Trophoblast cell (in vitro differentiated cells and primary cell): ENCODE measurements around the gene TTLL8.
"Not testable (repeated sequence)": the region's sequence is repeated elsewhere in the genome, so short reads cannot be mapped to it uniquely, and the experiment has no call there.

ENCODE experiments used
- DNase-seq, 2 donors: peaks; one replicate each; pipeline ENCODE4 v3.0.0-alpha.2; 2016
- H2AFZ ChIP-seq: 2 replicates; pipeline ENCODE4 v1.6.1; 2013; ENCODE audit warnings: low read length, moderate library complexity, mild to moderate bottlenecking; ENCODE audit not compliant: insufficient read depth, poor library complexity
- H2AK5ac ChIP-seq: 2 replicates; pipeline ENCODE4 v1.6.1; 2013; ENCODE audit warnings: mild to moderate bottlenecking, low read length
- H2BK120ac ChIP-seq: 2 replicates; pipeline ENCODE4 v1.6.1; 2013; ENCODE audit warnings: low read length, mild to moderate bottlenecking, moderate library complexity; ENCODE audit not compliant: insufficient read depth, poor library complexity
- H2BK12ac ChIP-seq: 2 replicates; pipeline ENCODE4 v1.6.1; 2013; ENCODE audit warnings: mild to moderate bottlenecking, low read length, moderate library complexity
- H2BK5ac ChIP-seq: 2 replicates; pipeline ENCODE4 v1.6.1; 2013; ENCODE audit warnings: low read length, low read depth, moderate library complexity, mild to moderate bottlenecking; ENCODE audit not compliant: poor library complexity
- H3K14ac ChIP-seq: 2 replicates; pipeline ENCODE4 v1.6.1; 2013; ENCODE audit warnings: mild to moderate bottlenecking, low read length
- H3K18ac ChIP-seq: 2 replicates; pipeline ENCODE4 v1.6.1; 2013; ENCODE audit warnings: mild to moderate bottlenecking, low read length
- H3K23ac ChIP-seq: 2 replicates; pipeline ENCODE4 v1.6.1; 2013; ENCODE audit warnings: low read length
- H3K27ac ChIP-seq: 2 replicates; pipeline ENCODE4 v1.5.1; 2013; ENCODE audit warnings: low read depth, mild to moderate bottlenecking, inconsistent platforms, low read length, moderate library complexity
- H3K27me3 ChIP-seq: 2 replicates; pipeline ENCODE4 v1.6.1; 2013; ENCODE audit warnings: inconsistent platforms, mild to moderate bottlenecking, low read length, moderate library complexity; ENCODE audit not compliant: insufficient read depth
- H3K36me3 ChIP-seq, 2 experiments: 1 replicate in 1 of 2; 2 replicates in 1 of 2; pipeline ENCODE4 v1.6.1; 2013; ENCODE audit warnings: low read length in 2 of 2, mild to moderate bottlenecking in 2 of 2, moderate library complexity in 1 of 2; ENCODE audit not compliant: insufficient read depth in 2 of 2, control insufficient read depth in 1 of 2
- H3K4ac ChIP-seq: 2 replicates; pipeline ENCODE4 v1.6.1; 2013; ENCODE audit warnings: low read depth, mild to moderate bottlenecking, low read length, moderate library complexity
- H3K4me1 ChIP-seq, 2 experiments: 1 replicate in 1 of 2; 2 replicates in 1 of 2; pipeline ENCODE4 v1.6.1; 2013; ENCODE audit warnings: low read length in 2 of 2, mild to moderate bottlenecking in 2 of 2, moderate library complexity in 1 of 2; ENCODE audit not compliant: insufficient read depth in 2 of 2, control insufficient read depth in 1 of 2
- H3K4me2 ChIP-seq: 2 replicates; pipeline ENCODE4 v1.6.1; 2013; ENCODE audit warnings: inconsistent platforms, mild to moderate bottlenecking, low read length, moderate library complexity
- H3K4me3 ChIP-seq: 2 replicates; pipeline ENCODE4 v1.5.1; 2013; ENCODE audit warnings: mild to moderate bottlenecking, low read depth, low read length, inconsistent platforms
- H3K79me1 ChIP-seq: one replicate; pipeline ENCODE4 v1.6.1; 2013; ENCODE audit warnings: low read length
- H3K79me2 ChIP-seq: 2 replicates; pipeline ENCODE4 v1.6.1; 2013; ENCODE audit warnings: low read length, mild to moderate bottlenecking; ENCODE audit not compliant: control insufficient read depth, insufficient read depth, poor library complexity
- H3K9ac ChIP-seq: 2 replicates; pipeline ENCODE4 v1.6.1; 2013; ENCODE audit warnings: mild to moderate bottlenecking, low read length
- H3K9me3 ChIP-seq: 2 replicates; pipeline ENCODE4 v1.6.1; 2013; ENCODE audit warnings: low read depth, mild to moderate bottlenecking, control low read depth, inconsistent platforms, low read length; ENCODE audit not compliant: insufficient read depth
- H4K12ac ChIP-seq: 2 replicates; pipeline ENCODE4 v1.6.1; 2013; ENCODE audit warnings: low read depth, mild to moderate bottlenecking, low read length, moderate library complexity
- H4K8ac ChIP-seq: 2 replicates; pipeline ENCODE4 v1.6.1; 2013; ENCODE audit warnings: low read depth, mild to moderate bottlenecking, low read length, moderate library complexity
- H4K91ac ChIP-seq: one replicate; pipeline ENCODE4 v1.6.1; 2013; ENCODE audit warnings: low read depth, mild to moderate bottlenecking, low read length, moderate library complexity
- WGBS: extraction: QIAGEN DNeasy Blood & Tissue Kit; methylation state at CpG from one replicate; pipeline ENCODE4 v1.1.7; 2013; ENCODE audit warnings: missing lambda C conversion rate; ENCODE audit not compliant: insufficient read length, insufficient coverage; ENCODE audit errors: extremely low coverage; 5-methylcytosine and 5-hydroxymethylcytosine counted together

Gene TTLL8

DNA sequence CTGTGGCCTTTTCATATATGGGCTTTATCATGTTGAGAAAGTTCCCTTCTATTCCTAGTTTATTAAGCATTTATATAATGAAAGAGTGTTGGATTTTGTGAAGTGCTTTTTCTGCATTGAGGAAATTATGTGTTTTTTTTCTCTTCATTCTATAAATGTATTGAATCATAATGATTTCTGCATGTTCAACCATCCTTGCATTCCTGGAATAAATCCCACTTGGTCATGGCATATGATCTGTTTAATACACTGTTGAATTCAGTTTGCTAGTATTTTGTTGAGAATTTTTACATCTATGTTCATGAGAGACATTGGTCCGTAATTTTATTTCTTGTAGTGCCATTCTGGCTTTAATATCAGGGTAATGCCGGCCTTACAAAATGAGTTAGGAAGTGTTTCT lies 71.8 kb downstream of the TTLL8 start:
- Histone ChIP-seq H3K23ac (no peak overlapping the region), H3K79me1 (no peaks in the 10 kb centered on the region), H3K14ac (no peak overlapping the region), H3K4ac (no peak overlapping the region), H3K36me3 (no peaks in the 10 kb centered on the region), H3K9me3 (peaks cover 24% of the 10 kb centered on the region), H4K12ac (no peak overlapping the region), H4K8ac (no peak overlapping the region), H3K4me2 (no peak overlapping the region), H2AK5ac (no peak overlapping the region), H3K27me3 (peaks cover 10% of the 10 kb centered on the region), H2BK120ac (no peak overlapping the region), H4K91ac (no peak overlapping the region), H3K18ac (no peak overlapping the region), H3K4me1 (peaks cover 3 to 4% of the 10 kb centered on the region in 2 experiments), H3K27ac (no peak overlapping the region), H2AFZ (no peak overlapping the region), H3K9ac (no peak overlapping the region), H3K79me2 (no peaks in the 10 kb centered on the region), H3K4me3 (no peak overlapping the region), H2BK5ac (no peak overlapping the region), H2BK12ac (no peak overlapping the region)
- no peak for DNase-seq
- WGBS, result no CpG with 5 or more reads among the region's 2 CpGs

DNA sequence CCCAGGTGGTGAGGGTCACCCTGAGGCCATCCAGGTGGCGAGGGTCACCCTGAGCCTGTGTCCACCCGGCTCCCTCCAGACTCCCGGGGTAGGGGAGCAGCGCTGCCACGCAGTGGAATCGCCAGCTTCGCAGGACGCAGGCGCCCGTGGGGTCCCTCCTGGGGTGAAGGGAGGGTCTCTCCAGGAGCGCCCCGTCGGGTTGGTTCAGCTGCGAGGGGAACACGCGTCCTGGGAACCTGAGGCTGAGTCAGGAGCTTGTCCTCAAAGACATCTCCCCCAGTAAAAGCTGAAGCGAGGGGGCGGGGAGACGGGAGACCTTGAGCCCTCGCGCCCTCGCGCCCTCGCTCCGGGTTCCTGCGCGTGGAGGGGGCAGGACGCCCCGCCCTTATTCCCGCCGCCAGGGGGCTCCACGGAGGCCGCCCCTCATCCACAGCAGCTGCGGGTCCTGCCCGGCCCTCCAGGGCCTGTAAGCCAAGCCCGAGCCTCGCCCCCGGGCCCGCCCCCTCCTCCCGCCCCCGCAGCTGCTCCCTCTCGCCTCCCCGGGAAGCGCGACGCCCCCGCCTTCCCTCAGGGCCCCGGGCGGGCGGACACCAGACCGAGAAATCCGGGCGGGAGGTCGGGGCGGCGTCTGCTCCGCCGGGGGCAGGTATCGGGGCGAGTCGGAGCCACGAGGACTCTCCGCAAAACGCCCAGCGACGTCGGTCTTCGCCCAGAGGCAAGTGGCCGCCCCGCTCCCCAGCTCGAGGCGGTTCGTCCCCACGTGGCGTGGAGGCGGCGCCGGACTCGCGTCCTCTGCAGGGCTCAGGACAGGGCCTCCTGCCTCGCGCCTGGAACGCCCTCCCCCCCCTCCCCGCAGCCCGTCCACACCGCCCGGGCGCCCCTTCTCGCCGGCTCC lies 74.7 kb downstream of the TTLL8 start:
- Histone ChIP-seq H3K23ac (no peak overlapping the region), H3K27ac (no peak overlapping the region), H3K9me3 (peaks cover 10% of the 10 kb centered on the region), H4K8ac (no peak overlapping the region), H3K27me3 (peaks cover 10% of the 10 kb centered on the region), H3K79me2 (no peaks in the 10 kb centered on the region), H3K4ac (no peak overlapping the region), H3K18ac (no peak overlapping the region), H3K4me3 (no peak overlapping the region), H3K9ac (no peak overlapping the region), H3K4me1 (peaks cover 3 to 4% of the 10 kb centered on the region in 2 experiments), H3K36me3 (no peaks in the 10 kb centered on the region), H4K12ac (no peak overlapping the region), H3K4me2 (peak overlapping the region; percentile 13), H4K91ac (no peak overlapping the region), H2BK12ac (no peak overlapping the region), H2BK5ac (no peak overlapping the region), H2AFZ (no peak overlapping the region), H2AK5ac (no peak overlapping the region), H3K79me1 (no peaks in the 10 kb centered on the region), H3K14ac (no peak overlapping the region), H2BK120ac (no peak overlapping the region)
- no CpG with 5 or more reads among the region's 90 CpGs for WGBS
- DNase-seq, result no peak

DNA sequence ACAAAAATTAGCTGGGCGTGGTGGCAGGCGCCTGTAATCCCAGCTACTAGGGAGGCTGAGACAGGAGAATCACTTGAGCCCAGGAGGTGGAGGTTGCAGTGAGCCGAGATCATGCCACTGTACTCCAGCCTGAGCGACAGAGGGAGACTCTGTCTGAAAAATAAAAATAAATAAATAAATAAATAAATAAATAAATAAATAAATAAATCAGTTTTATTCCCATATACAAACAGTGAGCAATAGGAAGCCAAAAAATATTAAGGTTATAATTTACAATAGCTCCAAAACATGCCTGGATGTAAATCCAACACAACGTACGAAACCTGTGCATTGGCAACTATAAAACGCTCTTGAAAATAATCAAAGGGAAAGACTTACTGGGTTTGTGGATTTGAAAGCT lies 76.3 kb downstream of the TTLL8 start:
- H2BK5ac ChIP-seq, H4K91ac ChIP-seq, H3K79me2 ChIP-seq, H3K9me3 ChIP-seq, H2AFZ ChIP-seq, DNase-seq, H2AK5ac ChIP-seq, H4K12ac ChIP-seq, H2BK12ac ChIP-seq, H3K4me3 ChIP-seq, H4K8ac ChIP-seq, H3K4me2 ChIP-seq, H3K4me1 ChIP-seq, H3K36me3 ChIP-seq, H3K23ac ChIP-seq, H2BK120ac ChIP-seq, H3K79me1 ChIP-seq, H3K18ac ChIP-seq, H3K27ac ChIP-seq, H3K4ac ChIP-seq, H3K14ac ChIP-seq, H3K9ac ChIP-seq: not testable (repeated sequence)
- WGBS, result no CpG with 5 or more reads among the region's 7 CpGs
- peaks cover 10% of the 10 kb centered on the region for H3K27me3 ChIP-seq

- H3K4me3 ChIP-seq, result no peak overlapping the region
- no CpG with 5 or more reads among the region's 7 CpGs for WGBS
- H3K36me3 ChIP-seq, result no peaks in the 10 kb centered on the region
- H3K27me3 ChIP-seq, result peaks cover 10% of the 10 kb centered on the region
- H2BK5ac ChIP-seq, result no peak overlapping the region
- no peak overlapping the region for H3K14ac ChIP-seq
- no peak overlapping the region for H3K9ac ChIP-seq
- H3K18ac ChIP-seq, result no peak overlapping the region
- no peak overlapping the region for H3K4ac ChIP-seq
- H3K9me3 ChIP-seq, result peaks cover 9% of the 10 kb centered on the region
- H3K79me1 ChIP-seq, result no peaks in the 10 kb centered on the region
- H2AFZ ChIP-seq, result no peak overlapping the region
- H2BK120ac ChIP-seq, result no peak overlapping the region
- no peak overlapping the region for H4K8ac ChIP-seq
- DNase-seq, result peak; percentile 42 to 76
- no peak overlapping the region for H3K4me2 ChIP-seq
- H3K4me1 ChIP-seq, result peaks cover 3 to 4% of the 10 kb centered on the region in 2 experiments
- no peak overlapping the region for H4K91ac ChIP-seq
- no peaks in the 10 kb centered on the region for H3K79me2 ChIP-seq
- H3K27ac ChIP-seq, result no peak overlapping the region
- no peak overlapping the region for H4K12ac ChIP-seq
- no peak overlapping the region for H2BK12ac ChIP-seq
- no peak overlapping the region for H2AK5ac ChIP-seq
- no peak overlapping the region for H3K23ac ChIP-seq
These were observed 78.4 kb downstream of the TTLL8 start for GRCh38 chr22:49979587-49980264.
